Esophagus muscularis mucosa (tissue), 4 donors: ENCODE measurements around the gene BICC1. TPM values are rescaled to one million over a fixed set of nuclear protein-coding genes. Genes with fewer than 3 reads are reported as not detected.

Experiments
- DNase-seq: peaks from one replicate; pipeline ENCODE4 v3.0.0-alpha.2; 2017; ENCODE audit errors: extremely low spot score
- H3K27ac ChIP-seq, 4 donors: fragments of 200-600 bp; sonication (generic); replicated peaks in 1 of 4; 1 replicate in 3 of 4; 2 replicates in 1 of 4; pipeline ENCODE4 v1.5.1; 2016 to 2019; ENCODE audit warnings: mild to moderate bottlenecking in 1 of 4
- H3K27me3 ChIP-seq, 4 donors: fragments of 200-600 bp; sonication (generic); one replicate each; pipeline versions ENCODE4 v1.5.1 to v1.6.0; 2016 to 2019
- H3K36me3 ChIP-seq, 4 donors: fragments of 200-600 bp; sonication (generic); one replicate each; pipeline ENCODE4 v1.5.1; 2016 to 2019
- H3K4me1 ChIP-seq, 4 donors: fragments of 200-600 bp; sonication (generic); one replicate each; pipeline ENCODE4 v1.5.1; 2016 to 2019
- H3K4me3 ChIP-seq, 4 donors: fragments of 200-600 bp; sonication (generic); 1 replicate in 2 of 4; 2 replicates in 2 of 4; pipeline ENCODE4 v1.5.1; 2016 to 2019; ENCODE audit warnings: mild to moderate bottlenecking in 4 of 4, moderate library complexity in 1 of 4
- H3K9me3 ChIP-seq, 4 donors: fragments of 200-600 bp; sonication (generic); 1 replicate in 3 of 4; 2 replicates in 1 of 4; pipeline ENCODE4 v1.5.1; 2016 to 2019
- EP300 ChIP-seq: sonication (generic); formaldehyde crosslinking; IDR thresholded peaks from one replicate; pipeline ENCODE4 v1.6.1; 2017; ENCODE audit warnings: antibody characterized with exemption
- POLR2A ChIP-seq: fragments of 450-650 bp; IDR thresholded peaks from one replicate; pipeline ENCODE4 v1.6.1; 2017; ENCODE audit warnings: antibody characterized with exemption, moderate library complexity, mild to moderate bottlenecking, low read depth
- POLR2AphosphoS5 ChIP-seq, 2 donors: sonication (generic); formaldehyde crosslinking; IDR thresholded peaks; one replicate each; pipeline ENCODE4 v1.6.1; 2017; ENCODE audit warnings: antibody characterized with exemption in 2 of 2
- WGBS: methylation state at CpG from one replicate; pipeline ENCODE4 v1.1.5; 2018; 5-methylcytosine and 5-hydroxymethylcytosine counted together
- intact Hi-C: fragments of 100-400 bp; cut with DNase I; formaldehyde crosslinking; loops from one replicate; pipeline ENCODE4 v1.15.1; 2023
- total RNA-seq, 4 donors: library from RNA; depleted of rRNA; stranded (reverse); fragments of >200 nt; gene quantifications; one replicate each; pipeline versions ENCODE4 v1.1.0 to v1.2.1, GENCODE V29; 2016
- TF ChIP-seq, protein P1 (sequence below), 3 experiments: fragments of 200-600 bp in 2 of 3; fragments of 450-650 bp in 1 of 3; sonication (generic) in 2 of 3; IDR thresholded peaks; one replicate each; pipeline ENCODE4 v1.5.1; 2017 to 2019; ENCODE audit warnings: antibody characterized with exemption in 3 of 3, mild to moderate bottlenecking in 2 of 3, moderate library complexity in 1 of 3

Gene BICC1
- total RNA-seq, 4 donors from 2014 or later = 19.1 to 24.9 (median 20.5) TPM

DNA sequence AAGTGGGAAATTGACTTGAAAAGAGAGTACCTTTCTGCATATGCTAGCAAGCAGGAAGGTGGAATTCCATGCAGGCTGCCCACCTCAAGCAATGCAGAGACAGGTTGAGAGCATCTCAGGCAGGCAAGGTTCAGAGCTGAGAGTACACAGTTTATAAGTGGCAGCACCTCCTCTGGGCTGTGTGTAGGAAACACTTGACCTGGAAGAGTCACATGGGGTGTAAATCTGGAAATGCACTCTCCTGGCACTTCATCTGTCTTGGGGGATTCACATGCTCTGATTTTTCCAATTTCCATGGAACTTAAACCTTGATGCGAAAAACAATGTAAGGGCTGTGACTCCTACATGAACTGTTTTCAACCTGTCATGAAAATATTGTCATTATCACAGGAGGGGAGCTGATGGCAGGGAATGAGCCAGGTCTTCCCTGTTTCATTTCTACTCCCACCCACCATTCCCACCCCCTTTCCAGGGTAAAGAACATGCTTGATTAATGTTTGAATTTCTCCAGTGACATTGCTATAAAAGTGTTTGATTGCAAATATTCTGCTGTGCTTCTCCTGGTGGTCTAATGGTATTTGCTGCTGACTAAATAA, 328.3 kb downstream of the BICC1 start:
- no peaks in the 10 kb centered on the region for H3K36me3 ChIP-seq
- TF ChIP-seq EP300 (no peak), POLR2A (no peak), POLR2AphosphoS5 (IDR thresholded peaks at IDR 0.05) (no peak)
- TF ChIP-seq, protein P1, sequence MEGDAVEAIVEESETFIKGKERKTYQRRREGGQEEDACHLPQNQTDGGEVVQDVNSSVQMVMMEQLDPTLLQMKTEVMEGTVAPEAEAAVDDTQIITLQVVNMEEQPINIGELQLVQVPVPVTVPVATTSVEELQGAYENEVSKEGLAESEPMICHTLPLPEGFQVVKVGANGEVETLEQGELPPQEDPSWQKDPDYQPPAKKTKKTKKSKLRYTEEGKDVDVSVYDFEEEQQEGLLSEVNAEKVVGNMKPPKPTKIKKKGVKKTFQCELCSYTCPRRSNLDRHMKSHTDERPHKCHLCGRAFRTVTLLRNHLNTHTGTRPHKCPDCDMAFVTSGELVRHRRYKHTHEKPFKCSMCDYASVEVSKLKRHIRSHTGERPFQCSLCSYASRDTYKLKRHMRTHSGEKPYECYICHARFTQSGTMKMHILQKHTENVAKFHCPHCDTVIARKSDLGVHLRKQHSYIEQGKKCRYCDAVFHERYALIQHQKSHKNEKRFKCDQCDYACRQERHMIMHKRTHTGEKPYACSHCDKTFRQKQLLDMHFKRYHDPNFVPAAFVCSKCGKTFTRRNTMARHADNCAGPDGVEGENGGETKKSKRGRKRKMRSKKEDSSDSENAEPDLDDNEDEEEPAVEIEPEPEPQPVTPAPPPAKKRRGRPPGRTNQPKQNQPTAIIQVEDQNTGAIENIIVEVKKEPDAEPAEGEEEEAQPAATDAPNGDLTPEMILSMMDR (IDR thresholded peaks at IDR 0.05) = no peak
- no peak overlapping the region for H3K4me3 ChIP-seq
- intact Hi-C loops = no loop called here
- DNase-seq = no peak
- 83% methylated on average over 1 of the region's 1 CpG for WGBS
- H3K27me3 ChIP-seq = no peaks in the 10 kb centered on the region
- no peaks in the 10 kb centered on the region for H3K9me3 ChIP-seq
- no peak overlapping the region for H3K27ac ChIP-seq
- H3K4me1 ChIP-seq = no peaks in the 10 kb centered on the region

DNA sequence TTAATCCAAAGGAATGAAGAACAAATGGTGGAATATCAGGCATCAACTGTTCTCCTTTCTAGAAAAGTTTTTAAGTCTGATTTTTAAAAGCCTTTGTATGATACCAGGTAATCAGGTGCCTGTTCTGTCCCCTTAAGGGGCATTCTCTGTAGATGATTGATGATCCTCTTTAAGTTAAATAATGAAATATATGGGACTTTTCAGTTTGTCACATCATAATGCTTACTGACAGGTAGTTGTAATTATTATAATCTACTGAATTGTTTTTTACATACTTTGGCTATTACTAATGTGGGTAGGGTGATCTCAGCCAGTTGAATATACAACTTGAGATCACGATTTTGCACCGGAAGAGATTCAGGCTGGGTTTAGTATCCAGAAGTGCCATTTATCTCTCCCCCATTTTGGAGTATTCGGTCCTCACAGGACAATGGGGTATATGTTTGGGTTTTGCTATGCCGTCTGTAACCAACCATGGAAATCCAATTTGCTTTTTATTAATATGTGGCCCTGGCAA, 330.2 kb downstream of the BICC1 start:
- DNase-seq = no peak
- H3K4me3 ChIP-seq = no peak overlapping the region
- TF ChIP-seq, protein P1 (IDR thresholded peaks at IDR 0.05) = no peak
- TF ChIP-seq POLR2A = no peak
- TF ChIP-seq EP300 = no peak
- no peak for TF ChIP-seq POLR2AphosphoS5 (IDR thresholded peaks at IDR 0.05)
- no peaks in the 10 kb centered on the region for H3K4me1 ChIP-seq
- 84% methylated on average over 4 of the region's 4 CpGs for WGBS
- H3K27me3 ChIP-seq = no peaks in the 10 kb centered on the region
- H3K36me3 ChIP-seq = no peaks in the 10 kb centered on the region
- no peaks in the 10 kb centered on the region for H3K9me3 ChIP-seq
- intact Hi-C loops = no loop called here
- no peak overlapping the region for H3K27ac ChIP-seq

DNA sequence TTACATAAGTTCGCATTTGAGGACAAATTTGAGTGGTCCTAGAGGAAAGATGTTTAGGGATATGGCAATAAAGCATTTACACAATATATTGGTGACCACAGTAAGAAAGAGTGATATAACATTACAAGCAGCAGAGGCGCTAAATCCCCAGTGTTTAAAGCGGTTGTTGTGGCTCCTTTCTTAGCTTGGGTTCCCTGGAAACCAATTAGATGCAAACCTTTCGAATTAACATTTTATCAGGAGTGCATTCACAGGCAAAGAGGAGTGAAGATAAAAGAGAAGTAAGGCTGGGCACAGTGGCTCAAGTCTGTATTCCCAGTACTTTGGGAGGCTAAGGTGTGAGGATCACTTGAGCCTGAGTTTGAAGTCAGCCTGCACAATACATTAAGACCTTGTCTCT, 331.1 kb downstream of the BICC1 start:
- Histone ChIP-seq H3K4me1 (no peaks in the 10 kb centered on the region), H3K27me3 (no peaks in the 10 kb centered on the region), H3K4me3 (no peak overlapping the region), H3K9me3 (no peaks in the 10 kb centered on the region), H3K36me3 (no peaks in the 10 kb centered on the region), H3K27ac (no peak overlapping the region)
- WGBS = 95% methylated on average over 4 of the region's 4 CpGs
- no peak for DNase-seq
- intact Hi-C loops = no loop called here
- TF ChIP-seq POLR2A (no peak), POLR2AphosphoS5 (IDR thresholded peaks at IDR 0.05) (no peak), EP300 (no peak)
- TF ChIP-seq, protein P1 (IDR thresholded peaks at IDR 0.05) = no peak

DNA sequence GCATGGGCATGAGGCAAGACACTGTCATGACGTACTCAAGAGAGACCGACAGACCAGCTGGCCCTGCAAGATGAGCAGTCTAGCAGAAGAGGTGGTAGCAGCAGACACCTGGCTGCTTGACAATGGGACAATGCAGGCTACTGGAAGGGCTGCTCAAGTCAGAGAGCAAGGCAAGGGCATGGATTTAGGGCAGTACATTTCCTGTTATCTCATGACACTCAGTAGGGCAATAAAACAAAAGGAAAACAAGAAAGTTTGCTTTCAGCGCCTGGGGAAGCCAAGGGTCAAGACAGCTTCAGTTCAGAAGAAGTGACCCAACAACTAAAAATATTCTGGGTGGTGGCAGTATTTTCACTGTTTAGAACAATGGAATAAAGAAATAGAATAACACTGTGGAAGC, 332.0 kb downstream of the BICC1 start:
- no peak for TF ChIP-seq EP300
- TF ChIP-seq, protein P1 (IDR thresholded peaks at IDR 0.05) = no peak
- TF ChIP-seq POLR2AphosphoS5 (IDR thresholded peaks at IDR 0.05) = no peak
- no peak for TF ChIP-seq POLR2A
- no peak overlapping the region for H3K27ac ChIP-seq
- H3K4me3 ChIP-seq = no peak overlapping the region
- H3K27me3 ChIP-seq = no peaks in the 10 kb centered on the region
- H3K9me3 ChIP-seq = no peaks in the 10 kb centered on the region
- intact Hi-C loops = no loop called here
- no peaks in the 10 kb centered on the region for H3K4me1 ChIP-seq
- no peaks in the 10 kb centered on the region for H3K36me3 ChIP-seq
- DNase-seq = no peak
- 73% methylated on average over 1 of the region's 3 CpGs for whole genome bisulfite sequencing

DNA sequence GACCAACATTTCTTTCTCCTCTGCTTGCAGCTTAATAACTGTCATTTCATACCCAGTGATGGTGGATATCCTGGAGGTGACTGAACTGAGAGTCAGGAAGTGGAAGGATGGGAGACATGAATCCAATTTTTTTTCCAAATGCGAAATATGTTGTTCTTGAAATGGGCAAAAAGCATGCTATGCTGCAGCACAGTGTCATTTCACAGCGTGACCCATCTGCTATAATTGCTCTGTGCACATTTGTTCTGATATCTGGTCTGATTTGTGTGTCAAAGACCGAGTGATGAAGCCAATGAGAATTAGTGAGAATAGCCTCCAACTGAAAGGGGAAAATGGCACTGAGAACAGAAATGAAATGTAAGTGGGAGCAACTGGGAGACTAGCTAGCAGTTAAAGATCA, 334.2 kb downstream of the BICC1 start:
- no peaks in the 10 kb centered on the region for H3K27me3 ChIP-seq
- no peak overlapping the region for H3K4me3 ChIP-seq
- H3K36me3 ChIP-seq = no peaks in the 10 kb centered on the region
- WGBS = 89% methylated on average over 3 of the region's 3 CpGs
- DNase-seq = peak; percentile 53
- no peaks in the 10 kb centered on the region for H3K4me1 ChIP-seq
- H3K27ac ChIP-seq = no peak overlapping the region
- no peaks in the 10 kb centered on the region for H3K9me3 ChIP-seq
- intact Hi-C loops = no loop called here
- TF ChIP-seq, protein P1 (IDR thresholded peaks at IDR 0.05) = no peak
- TF ChIP-seq EP300 (no peak), POLR2A (no peak), POLR2AphosphoS5 (IDR thresholded peaks at IDR 0.05) (no peak)
